GM19438 (cell line): Measurements from ENCODE around the gene SCRN1.
"Not testable (repeated sequence)": the region's sequence is repeated elsewhere in the genome, so short reads cannot be mapped to it uniquely, and the experiment has no call there.

Source experiments
- ATAC-seq: cut with Tn5 transposase; IDR thresholded peaks from one replicate; pipeline ENCODE4 v1.9.1; 2021; ENCODE audit warnings: low read depth; ENCODE audit not compliant: unreplicated experiment

SCRN1 gene

DNA sequence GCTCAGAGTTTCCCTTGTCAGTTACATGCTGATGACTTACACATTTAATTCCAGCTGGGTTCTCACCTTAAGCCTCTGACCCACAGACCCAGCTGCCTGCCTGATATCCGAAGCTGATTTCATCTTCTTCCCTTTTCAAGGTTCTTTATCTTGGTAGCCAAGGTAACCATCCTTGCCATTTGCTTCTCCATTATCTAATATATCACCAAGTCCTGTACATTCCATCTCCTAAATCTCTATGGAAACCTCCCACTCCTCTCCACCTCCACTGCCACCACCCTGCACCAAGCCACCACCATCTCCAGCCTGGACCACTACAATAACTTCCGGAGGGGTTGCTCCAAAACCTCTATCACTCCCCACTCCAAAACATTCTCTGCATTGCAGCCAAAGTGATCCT, 19.9 kb downstream of the SCRN1 start:
- ATAC-seq: no peak

DNA sequence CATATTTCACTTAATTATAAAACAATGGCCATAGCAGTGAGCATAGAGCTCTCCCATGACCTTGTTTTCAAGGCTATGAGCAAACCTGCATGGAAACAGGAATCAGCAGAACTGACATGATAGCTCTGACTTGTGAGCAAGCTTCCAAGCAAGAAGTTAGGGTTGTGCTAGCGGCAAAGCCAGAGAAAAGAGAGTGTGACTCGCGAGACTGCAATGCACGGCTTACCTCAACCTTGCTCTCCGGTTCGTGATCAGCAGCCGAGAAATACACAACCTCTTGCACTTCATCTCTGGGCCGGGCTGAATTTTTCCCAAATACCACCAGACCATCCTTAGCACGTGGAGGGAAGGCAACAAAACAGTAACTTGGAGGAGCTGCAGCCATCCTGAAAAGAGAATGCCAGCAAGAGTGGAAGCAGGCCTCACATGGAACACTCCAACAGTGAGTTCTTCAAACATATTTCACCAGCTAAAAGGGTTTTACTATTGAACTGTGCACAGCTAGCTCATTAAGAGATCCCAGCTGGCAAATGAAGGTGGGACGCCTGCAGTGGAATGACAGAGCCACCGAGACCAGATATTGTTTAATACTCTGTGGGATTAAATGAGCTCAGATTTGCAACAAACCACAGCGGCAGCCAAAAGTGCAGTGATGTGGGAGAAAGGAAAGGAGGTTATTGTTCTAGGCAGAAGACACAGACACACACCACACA, 20.8 kb downstream of the SCRN1 start:
- ATAC-seq: no peak

DNA sequence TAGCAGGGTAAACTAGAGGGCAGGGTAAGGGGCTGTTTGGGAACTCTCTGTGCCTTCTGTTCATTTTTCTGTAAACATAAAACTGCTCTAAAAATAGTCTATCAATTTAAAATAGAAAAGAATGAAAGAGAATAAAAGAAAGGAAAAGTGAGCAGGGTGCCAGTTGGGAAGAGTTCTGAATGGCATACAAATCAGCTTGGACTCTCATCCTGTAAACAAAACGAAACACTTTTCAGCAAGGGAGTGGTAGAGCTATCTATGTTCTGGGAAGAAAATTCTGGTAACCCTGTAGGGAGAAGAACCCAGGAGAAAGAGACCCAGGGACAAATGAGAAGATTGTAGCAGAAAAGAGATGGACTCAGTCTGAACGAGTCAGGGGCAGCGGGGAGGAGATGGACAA, 24.6 kb downstream of the SCRN1 start:
- no peak for ATAC-seq

DNA sequence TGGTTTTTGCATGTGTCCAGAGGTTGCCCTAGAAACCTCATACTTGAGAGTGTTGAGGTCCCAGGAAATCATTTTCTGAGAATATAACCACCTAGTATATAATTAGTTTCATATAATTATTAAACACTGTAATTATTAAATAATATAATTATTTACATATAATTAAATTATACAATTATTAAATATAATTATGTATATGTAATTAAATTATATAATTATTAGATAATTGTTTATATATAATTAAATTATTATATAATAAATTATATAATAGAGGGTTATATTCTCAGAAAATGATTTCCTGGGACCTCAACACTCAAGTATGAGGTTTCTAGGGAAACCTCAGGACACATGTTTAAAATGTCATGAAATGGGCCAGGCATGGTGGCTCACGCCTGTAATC, 27.6 kb downstream of the SCRN1 start:
- no peak for ATAC-seq

DNA sequence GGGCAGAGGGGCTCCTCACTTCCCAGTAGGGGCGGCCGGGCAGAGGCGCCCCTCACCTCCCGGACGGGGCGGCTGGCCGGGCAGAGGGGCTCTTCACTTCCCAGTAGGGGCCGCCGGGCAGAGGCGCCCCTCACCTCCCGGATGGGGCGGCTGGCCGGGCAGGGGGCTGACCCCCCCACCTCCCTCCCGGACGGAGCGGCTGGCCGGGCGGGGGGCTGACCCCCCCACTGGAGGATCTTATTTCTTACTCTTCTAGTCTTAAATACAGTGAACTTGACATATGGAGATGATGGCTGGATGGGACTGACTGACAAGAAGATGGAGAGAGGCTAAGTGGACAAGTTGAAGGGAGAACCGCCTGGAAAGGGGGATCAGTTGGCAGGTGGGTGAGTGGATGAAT, 28.0 kb downstream of the SCRN1 start:
- not testable (repeated sequence) for ATAC-seq

DNA sequence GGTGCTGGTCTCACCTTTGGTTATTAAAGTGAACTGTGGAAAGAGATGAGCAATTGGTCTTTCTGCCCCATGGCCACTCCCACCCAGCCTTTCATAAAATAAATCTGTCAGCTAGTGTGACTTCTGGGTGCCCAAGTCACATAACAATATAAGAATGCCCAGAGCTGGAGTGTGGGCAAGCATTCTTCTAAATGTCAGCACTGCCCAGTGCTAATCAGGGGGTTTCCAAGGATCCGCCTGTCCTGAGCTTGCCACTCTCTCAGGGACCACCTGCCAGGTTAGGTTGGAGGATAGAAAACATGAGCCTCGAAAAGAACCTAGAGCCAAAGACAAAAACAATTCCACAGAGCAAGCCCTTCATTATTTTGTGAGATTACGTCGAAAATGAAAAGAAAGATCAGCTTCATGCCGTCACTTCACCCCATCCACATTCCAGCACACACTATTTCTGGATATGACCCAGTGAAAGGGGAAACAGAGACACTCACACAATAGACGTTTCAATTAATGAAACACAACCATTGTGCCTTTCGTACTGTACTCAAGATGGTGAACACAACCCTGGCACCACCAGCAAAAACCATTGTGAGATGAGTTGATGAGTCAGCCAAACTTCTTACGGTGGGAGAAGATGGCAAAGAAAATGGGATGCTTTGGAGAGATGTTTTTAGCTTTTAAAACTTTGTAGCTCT, 30.8 kb downstream of the SCRN1 start:
- ATAC-seq: no peak

DNA sequence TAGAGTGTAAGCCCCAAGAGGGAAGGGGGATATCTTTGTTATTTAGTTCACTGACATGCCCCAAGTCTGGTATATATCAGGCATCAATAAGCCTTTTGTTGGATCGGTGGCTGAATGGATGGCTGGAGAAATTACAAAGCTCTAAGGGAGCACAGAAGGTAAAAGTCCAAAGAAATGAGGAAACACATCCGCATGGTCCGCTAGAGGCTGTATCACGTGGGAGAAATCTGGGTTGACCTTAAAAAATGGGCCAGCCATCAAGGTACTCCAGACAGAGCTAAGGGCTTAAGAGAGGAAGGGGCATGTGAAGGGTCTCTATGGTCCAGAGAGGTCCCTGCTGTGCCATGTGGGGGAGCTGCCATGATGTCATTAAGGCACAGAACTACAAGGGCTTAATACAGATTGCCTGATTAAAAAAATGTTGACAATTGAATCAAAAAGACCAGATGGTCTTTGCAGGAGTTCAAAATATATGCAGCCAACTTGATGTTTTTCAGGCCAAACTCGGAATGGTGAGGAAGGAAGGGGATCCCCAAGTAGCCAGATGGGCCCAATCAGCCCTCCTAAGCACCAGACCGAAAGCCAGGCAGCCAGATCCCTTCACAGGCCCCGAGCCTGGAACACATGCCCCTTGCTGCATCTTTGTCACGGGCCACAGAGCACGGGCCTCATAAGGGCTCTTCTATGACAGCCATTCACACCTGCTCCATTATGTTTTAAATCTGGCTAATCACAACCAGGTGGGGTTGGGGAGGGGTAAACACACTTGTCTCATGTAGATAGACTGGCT, 31.9 kb downstream of the SCRN1 start:
- ATAC-seq: no peak

DNA sequence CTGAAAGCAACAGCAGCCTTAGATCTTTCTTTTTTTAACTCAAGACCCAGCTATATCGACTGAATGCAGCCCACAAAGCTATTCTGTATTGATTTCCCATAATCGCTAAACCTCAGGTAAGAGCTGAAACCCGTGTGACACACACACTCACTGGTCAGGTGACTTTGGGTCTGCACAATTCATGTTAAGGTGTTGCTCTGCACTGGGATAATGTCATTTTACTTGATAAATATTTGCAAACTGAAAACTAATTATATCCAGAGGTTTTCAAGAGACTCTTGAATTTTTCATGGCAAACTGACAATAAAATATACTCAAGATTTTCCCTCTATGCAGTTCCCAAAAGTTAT, 33.1 kb downstream of the SCRN1 start:
- peak; percentile 22 for ATAC-seq

DNA sequence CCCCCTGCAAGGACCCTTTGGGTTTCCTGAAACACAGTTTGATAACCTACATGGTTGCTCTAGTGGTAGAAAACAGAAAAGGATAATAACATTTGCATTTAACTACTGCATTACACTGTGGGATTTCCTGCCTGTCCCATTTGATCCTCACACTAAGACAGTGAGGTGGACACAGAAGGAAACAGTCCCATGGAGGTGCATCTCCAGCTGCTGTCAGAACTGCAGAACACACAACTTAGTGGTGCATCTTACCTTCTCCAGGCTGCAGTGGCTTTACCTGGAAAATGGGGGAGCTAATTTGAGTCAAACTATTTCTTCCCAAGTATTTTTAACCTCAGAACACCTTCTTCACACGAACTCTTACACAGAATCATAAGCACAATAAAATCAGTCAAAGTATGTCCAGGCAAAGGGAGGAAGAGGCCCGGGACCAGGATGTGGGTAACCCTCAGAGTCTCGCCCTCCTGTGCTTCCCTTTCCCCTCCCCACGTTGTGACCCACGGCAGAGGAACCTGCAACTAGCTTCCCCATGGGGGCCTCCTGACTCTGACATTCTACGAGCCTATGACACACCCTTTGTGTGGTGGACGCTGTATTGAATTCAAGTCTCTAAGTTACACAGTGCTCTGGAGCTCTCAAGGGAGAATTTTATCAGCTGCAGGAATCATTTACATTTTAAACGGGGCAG, 33.7 kb downstream of the SCRN1 start:
- ATAC-seq: peak; percentile 93

DNA sequence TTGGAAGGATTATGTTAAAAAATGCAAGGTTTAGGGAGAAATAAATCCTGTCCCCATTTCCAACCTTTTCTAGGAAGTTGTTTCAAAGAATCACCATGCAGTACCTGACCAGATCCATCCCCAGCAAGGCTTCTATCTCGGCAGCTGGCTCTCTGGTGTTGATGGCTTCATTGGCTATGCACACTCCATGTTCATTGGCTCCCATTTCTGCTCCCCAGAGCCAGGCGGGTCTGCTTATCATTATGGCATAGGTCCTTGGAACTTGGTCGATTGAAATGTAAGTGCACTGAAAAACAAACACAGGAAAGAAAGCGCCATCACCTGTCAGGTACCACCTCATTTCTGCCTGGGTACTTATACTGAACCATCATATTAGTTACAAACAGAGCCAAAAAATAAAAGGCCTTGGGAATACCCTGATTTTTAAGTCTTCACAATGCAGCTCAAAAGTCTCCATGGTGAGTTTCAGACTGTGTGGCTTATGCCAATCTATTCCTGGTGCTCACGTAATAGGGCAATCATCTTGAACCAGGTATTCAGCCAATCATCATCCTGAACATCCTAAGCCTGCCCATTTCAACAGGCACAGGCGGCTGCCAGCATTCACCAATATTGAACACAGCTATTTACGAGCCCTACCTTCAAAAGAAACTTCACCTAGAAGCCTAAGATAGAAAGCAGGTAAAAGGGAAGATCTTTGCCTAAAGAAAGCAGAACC, 34.4 kb downstream of the SCRN1 start:
- ATAC-seq: no peak

DNA sequence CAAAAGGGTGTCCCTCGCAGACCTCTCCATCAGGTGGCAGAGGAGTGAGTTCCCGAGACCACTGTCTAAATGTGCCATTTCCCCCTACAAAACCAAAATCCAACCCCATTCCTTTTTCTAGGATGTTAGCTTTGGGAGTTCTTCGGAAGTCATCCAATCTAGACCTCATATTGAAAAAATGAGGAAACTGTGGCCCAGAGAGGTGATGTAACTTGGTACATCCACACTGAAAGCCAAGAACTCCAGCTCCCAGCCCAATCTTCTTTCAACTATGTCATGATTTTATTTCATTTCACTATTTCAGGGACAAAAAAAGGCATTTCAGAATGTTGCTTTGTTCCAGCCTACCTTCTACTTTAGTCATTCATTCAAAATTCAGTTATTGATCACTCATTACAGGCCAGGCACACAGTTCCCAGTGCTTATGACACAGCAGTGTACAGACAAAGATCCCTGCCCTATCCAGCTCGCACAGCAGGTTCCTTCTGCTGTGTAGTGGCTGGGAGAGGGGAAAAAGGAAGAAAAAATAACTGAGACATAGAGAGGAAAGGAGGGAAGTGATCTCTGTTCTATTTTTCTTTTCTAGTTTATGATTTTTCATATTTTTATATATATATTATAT, 35.8 kb downstream of the SCRN1 start:
- ATAC-seq: no peak

DNA sequence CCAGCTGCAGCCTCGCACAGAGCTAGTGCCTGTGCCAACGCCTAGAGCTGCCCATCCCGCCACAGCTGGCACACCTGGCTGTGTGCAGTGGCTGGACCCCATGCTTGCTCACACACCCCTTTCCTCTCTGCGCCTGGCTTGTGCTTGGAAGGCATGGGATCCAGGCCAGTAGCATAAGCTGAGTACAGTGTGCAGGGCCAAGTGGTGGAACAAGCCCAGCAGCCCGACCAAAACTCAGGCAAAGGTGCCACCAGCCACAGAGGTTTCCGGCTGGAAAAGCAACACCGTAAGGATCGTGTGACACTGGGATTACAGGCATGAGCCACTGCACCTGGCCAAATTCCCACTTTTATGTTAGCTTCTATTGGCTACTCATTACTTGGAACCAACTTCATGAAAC, 38.4 kb downstream of the SCRN1 start:
- no peak for ATAC-seq

DNA sequence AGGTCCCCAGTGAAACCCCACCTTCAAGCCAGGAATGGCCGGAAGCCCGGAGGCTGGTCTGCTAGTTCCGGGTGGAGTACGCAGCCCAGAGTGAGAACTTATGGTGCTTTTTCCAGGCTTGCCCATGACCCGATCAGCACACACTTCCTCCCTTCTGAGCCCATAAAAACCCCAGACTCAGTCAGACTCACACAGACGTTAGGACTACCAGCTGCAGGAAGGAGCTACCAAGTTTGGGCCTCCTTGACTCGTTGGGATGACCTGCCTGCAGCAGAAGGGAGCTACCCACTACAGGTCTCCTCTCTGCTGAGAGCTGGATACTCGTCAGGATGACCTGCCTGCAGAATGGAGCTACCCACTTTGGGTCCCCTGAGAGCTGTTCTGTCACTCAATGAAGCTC, 39.1 kb downstream of the SCRN1 start:
- no peak for ATAC-seq

DNA sequence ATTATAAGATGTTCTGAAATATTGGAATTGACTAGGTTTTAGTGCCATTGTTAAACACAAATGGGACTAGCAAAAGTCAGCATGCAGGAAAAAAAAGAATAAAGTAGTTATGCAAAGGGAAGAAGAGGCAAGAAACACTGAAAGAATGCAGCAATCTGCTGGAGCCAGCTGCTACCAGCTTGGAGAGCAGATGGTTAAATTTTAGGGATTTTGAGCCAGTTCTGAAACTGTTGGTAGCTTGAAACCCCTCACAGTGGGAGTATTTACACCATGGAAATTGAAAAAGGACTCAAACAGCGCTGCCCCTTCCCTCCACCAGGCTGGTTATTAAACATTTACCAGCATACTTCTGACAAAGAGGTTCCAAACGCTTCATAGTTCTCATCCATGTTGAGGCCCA, 41.0 kb downstream of the SCRN1 start:
- no peak for ATAC-seq

DNA sequence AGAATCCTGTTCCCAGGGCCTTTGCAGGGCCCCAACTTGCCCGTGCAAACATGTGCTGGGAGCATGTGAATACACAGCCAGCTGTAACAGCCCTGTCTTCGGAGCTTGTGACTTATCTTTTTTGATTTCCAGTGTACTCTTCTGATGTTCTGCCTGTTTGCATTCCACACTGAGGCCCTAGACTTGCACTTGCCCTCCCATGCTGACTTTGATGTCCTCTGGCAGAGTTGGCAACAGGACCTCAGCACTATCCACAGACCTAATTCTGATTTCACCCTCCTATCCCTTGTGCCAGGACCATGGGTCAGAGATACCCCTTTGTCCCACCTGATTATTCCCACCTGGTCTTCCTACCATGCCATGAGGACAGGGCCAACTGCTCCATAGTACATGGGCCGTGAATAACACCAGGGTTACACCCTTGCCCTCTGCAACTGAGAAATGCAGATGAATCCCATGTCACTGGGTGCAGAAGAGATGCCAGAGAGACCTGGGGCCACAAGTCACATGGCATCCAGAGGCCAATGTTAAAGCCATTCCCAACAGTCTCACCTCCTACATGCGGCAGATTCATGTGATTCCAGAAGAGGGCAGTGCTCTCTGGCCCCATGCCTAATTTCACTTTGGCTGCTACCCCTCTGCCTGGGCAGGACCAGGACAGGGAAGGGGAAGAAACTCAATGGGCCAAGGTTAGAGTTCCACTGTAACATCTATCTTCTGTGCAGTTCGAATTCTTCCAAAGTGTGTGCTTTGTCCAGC, 43.0 kb downstream of the SCRN1 start:
- no peak for ATAC-seq

DNA sequence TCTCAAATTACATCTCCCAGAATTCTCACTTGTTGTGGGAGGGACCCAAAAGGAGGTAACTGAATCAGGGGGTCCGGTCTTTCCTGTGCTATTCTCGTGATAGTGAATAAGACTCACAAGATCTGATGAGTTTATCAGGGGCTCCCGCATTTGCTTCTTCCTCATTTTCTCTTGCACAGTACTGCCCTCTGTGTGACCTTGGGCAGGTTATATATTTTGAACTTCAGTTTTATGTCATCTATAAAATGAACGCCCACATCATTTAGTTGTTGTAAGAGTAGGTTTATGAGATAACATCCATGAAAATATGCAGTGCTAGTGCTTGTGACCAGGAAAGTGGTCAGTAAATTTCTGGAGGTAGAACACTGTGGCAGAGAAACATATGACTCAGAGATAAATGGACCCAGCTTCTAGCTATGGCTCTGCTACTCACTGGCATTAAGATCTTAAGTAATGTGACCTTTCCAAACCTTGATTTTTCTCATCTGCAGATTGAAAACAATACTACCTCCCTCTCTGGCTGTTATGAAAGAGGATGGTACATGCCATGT, 44.3 kb downstream of the SCRN1 start:
- no peak for ATAC-seq

DNA sequence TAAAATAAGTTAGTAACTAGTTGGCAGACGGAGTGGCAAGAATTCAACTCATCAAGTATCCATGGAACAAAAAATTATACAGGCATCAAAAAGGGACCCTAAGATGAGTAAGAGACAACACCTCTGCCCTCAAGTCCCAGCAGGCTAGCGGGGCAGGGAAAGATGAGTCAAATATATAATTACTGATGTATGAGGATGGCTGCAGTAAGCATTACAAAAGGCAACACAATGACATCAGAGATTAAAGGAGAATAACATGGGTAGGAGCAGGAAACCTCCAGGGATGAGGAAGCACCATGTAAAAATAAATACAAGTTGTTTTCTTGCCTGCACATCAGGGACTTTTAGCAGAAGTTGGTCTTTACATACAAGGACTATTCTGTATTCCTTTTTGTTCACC, 49.4 kb downstream of the SCRN1 start:
- ATAC-seq: no peak

DNA sequence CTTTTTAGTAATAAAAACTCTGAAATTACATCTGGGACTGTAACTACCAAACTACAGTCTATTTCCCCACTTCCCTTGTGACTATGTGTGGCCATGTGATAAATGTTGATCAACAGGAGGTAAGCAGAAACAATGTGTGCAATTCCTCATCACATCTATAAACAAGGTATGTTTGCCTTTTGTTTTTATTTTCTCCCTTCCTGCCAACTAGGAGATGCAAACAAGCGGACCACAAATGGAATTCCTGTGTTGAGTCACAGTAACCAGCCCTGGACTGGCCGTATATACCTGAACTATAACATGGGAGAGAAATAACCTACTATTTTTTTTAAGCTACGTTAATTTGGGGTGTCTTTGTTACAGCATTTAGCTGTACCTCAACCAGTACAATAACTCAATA, 52.5 kb downstream of the SCRN1 start:
- ATAC-seq: no peak

DNA sequence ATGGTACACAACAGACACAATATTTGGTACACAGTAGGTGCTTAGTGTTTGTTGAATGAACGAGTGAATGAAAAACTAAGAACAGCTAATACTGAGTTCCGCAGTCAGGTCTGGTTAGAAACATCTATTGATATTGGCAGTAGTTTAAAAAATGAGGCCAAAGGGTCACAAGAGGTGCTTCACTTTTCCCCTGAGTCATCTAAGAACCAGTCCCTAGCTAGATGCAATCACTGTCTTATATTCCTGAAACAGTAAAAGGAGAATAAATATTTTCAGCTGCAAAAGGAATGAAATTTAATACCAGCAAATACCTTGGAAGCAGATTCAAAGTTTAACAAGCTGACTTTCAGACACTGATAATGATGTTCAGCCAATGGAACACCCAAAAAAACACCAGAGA, 54.5 kb downstream of the SCRN1 start:
- no peak for ATAC-seq
